Measurements from ENCODE around the gene ZNF236. TPM values are rescaled to one million over a fixed set of nuclear protein-coding genes. Genes with fewer than 3 reads are reported as not detected.
"Not testable (repeated sequence)": the region's sequence is repeated elsewhere in the genome, so short reads cannot be mapped to it uniquely, and the experiment has no call there.

ZNF236 gene
- total RNA-seq, 1 donor from 2014 or later, result 37.9 TPM

DNA sequence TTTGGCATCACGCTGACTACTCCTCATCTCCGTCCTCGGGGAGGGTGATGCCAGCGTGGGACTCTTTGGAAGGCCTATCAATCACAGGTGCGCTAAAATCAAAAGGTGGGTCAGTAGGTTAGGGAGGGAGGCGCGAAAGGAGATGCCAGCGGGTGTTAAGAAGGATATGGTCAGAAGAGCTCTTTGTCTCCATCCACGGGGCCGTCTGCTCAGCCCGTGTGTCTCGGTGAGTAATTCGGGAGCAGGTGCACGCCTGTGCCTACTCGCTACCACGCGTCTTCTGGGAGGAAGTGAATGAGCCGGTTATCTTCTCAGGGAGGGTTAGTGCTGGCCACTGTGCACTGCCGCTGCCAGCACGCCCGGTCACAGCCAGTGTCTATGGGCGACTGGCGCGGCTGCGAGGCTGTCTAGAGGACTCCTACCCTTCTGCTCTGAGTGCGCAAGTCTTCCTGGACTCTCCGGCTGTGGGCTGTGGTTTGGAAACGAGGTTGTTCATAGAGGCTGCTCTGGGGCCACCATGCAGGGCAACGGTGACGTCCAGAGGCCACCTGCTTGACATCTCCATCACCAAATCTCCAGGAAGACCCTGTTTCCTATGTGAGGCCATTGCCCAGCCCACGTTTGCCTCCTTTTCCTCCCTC, 156.9 kb downstream of the ZNF236 start:
- ATAC-seq, result peak; percentile 13
- intact Hi-C loops (cut with DNase I), result no loop called here
- DNase-seq (ENCODE audit: low spot score), result no peak

DNA sequence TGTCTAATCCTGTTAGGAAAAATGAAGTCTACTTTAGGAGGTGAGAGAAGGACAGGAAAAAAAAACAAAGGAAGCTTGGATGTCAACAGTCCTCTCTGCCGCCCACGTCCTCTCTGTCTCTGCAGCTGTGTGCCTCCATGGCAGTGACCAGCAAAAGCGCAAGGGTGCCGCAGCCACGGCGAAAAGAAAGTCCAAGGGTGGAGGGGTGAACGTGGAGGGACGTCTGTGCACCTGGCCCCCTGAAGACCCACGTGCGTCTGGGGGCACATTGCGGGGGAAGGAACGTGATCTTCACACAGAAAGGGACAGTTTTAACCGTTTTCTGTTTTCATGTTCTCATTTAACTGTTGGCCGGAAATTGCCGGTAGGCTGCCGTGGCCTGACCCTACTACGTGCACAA, 157.5 kb downstream of the ZNF236 start:
- intact Hi-C loops (cut with DNase I), result no loop called here
- DNase-seq (ENCODE audit: low spot score) (no peak), ATAC-seq (peak; percentile 8)

- ATAC-seq, result peak; percentile 11
- no peak for DNase-seq (ENCODE audit: low spot score)
- intact Hi-C loops (cut with DNase I), result no loop called here
Observed at GRCh38 chr18:76980663-76981395, 158.5 kb downstream of the ZNF236 start.

GRCh38 chr18:76981396-76981968, 159.1 kb downstream of the ZNF236 start:
- DNase-seq (ENCODE audit: low spot score) (no peak), ATAC-seq (no peak)
- intact Hi-C loops (cut with DNase I), result no loop called here

- DNase-seq (ENCODE audit: low spot score) (no peak), ATAC-seq (no peak)
- intact Hi-C loops (cut with DNase I), result no loop called here
Observed at GRCh38 chr18:76982038-76982437, 159.7 kb downstream of the ZNF236 start.

DNA sequence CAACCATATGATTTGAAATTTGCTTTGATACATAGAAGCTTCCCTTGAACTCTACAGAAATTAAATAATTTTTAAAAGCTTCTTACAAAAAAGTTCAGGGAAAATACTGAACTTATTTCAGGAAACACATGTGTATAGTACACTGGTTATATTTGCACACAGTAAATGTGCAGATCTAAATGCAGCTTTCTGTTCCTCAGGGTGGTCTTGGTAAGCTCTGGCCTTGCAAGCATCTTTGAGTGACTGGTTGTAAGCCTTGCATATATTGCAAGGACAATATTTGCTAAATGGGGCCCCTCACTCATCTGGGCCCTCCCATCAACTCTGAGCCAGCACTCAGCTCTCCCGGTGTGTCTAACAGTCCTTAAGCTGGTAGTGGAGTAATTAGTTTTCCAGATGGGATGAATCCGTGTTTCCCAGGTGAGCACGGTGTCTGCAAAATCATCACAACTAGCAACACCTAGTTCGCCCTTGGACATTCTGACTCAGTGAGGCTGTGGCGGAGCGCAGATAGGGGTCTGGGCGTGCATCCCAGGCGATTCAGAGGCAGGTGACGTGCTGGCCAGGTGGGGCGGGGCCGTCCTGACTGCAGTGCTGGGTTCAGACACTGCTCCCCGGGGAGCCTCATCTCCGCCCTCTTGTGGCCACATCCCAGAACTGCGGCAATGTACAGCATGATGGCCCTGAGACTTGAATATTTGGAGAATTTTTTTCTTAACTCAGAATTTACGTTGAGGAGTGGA, 160.7 kb downstream of the ZNF236 start:
- intact Hi-C loops (cut with DNase I), result no loop called here
- DNase-seq (ENCODE audit: low spot score) (peak; percentile 90), ATAC-seq (peak; percentile 69)

- ATAC-seq (peak; percentile 3), DNase-seq (ENCODE audit: low spot score) (peak; percentile 50)
- intact Hi-C loops (cut with DNase I), result no loop called here
Observed at GRCh38 chr18:76983613-76984051, 161.3 kb downstream of the ZNF236 start.

GRCh38 chr18:76984193-76985155, 162.1 kb downstream of the ZNF236 start:
- intact Hi-C loops (cut with DNase I), result no loop called here
- no peak for ATAC-seq
- peak; percentile 52 for DNase-seq (ENCODE audit: low spot score)

DNA sequence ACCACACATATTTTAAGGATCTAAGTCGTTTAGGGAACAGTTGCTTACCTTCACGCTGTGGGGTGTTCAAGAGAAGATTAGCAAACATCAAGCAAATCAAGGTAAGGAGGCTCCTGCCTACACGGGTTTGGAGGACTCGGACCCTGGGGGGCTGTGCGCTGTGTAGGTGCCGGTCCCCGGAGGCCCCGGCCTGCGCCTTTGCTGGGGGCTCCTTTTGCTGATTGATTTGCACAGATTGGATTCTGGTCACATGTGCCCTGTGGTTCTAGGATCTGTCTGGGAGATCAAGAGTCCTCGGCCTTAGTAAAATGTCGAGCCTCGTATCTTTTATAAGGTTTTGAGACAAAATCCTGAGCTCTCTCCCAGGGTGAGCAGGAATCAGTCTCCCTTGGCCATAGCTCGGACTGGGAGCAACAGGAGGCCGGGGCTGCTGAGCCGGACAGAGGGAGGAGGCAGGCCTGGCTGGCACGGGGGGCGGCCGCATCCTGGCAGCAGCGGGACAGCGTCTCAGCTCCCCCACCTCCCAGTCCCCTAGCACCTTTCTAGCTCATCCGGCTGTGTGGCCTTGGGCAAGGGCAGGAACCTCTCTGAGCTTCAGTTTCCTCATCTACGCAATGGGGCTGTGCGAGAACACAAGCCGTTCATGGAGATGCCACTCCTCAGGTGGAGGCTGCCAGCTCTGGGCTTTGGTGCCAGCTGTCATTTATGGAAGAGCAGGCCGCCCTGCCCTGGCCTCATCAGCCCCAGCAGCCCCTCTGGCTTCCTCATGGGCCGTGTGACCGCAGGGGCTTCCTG, 163.0 kb downstream of the ZNF236 start:
- ATAC-seq (no peak), DNase-seq (ENCODE audit: low spot score) (no peak)
- intact Hi-C loops (cut with DNase I), result no loop called here

GRCh38 chr18:76985951-76986236, 163.5 kb downstream of the ZNF236 start:
- intact Hi-C loops (cut with DNase I), result no loop called here
- ATAC-seq (no peak), DNase-seq (ENCODE audit: low spot score) (no peak)

GRCh38 chr18:76986406-76986805, 164.0 kb downstream of the ZNF236 start:
- intact Hi-C loops (cut with DNase I), result no loop called here
- no peak for ATAC-seq

DNA sequence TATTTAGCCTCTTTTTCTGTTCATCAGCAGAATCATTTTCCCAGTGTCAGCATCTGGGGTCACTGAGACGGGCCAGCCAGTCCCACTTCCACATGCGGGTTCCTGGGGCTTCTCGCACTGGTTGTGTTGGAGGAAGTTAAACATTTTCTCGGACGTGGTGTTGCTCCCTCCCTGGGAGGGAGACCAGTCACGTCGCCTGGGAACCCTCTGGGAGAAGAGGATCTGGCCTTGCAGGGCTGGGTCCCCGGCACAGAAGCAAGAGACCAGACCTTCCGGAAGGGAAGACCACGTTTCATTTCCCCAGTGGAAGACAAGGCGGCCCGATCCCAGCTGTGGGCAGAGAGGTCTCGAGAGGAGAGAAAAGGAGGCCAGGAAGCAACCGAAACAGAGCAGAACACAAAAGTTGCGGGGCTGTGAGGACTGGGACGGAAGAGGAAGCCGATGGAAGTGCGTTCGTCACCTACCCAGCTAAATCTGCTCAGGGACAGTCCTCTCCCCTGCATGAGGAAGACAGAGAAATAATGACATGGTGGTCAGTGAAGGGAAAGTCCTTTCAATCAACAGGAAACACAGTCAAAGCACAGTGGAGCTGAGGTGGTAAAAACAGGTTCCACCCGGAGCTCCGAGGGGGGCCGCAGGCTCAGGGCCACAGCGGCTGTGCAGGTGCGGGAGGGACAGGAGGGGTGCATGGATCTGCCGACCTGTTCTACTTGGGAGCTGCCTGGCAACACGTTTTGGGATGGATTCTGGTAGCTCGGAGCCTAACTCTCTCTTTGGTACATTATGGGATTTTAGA, 165.9 kb downstream of the ZNF236 start:
- DNase-seq (ENCODE audit: low spot score) (no peak), ATAC-seq (peak; percentile 64)
- intact Hi-C loops (cut with DNase I), result no loop called here

More at GRCh38 chr18:76986406-76986805, 164.0 kb downstream of the ZNF236 start:
- no peak for DNase-seq (ENCODE audit: low spot score)

DNA sequence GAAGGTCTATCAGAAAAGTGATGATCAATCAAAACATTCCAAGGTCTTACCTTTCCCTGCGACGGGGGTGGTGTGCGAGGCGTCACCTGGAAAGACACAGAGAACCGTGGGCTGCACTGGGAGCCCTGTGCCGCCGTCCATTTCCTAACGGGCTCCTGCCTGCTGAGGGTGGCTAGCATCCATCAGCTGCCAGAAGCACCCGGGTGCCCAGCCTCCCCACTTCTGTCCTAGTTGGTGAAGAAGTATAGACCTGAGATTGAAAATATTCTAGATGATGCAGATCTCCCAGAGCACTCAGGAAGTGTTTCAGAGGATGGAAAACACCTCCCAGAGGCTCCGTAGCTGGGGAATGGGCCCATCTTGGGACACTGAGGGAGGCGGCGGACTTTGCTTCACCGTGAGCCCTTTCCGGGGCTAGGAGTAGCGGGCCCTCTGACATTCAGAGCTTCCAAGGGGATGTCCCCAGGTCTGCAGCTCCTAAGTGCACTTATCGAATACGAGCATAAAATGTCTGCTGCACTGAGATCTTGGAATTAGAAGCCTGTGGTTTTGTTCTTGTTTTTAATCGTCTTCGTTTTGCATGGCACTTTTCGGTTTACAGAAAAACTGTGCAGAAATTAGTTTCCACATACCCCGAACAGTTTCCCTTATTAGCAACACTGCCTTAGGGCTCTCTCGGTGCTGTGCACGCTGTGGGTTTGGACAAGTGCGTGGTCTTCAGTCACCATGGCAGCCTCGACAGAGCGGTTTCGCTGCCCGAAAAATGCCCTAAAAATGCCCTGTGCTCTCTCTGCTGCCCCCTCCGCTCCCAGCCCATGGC, 166.7 kb downstream of the ZNF236 start:
- intact Hi-C loops (cut with DNase I), result no loop called here
- no peak for ATAC-seq

GRCh38 chr18:76989647-76990190, 167.4 kb downstream of the ZNF236 start:
- intact Hi-C loops (cut with DNase I), result no loop called here
- DNase-seq (ENCODE audit: low spot score), result no peak

More for the DNA sequence above, 166.7 kb downstream of the ZNF236 start:
- no peak for DNase-seq (ENCODE audit: low spot score)

DNA sequence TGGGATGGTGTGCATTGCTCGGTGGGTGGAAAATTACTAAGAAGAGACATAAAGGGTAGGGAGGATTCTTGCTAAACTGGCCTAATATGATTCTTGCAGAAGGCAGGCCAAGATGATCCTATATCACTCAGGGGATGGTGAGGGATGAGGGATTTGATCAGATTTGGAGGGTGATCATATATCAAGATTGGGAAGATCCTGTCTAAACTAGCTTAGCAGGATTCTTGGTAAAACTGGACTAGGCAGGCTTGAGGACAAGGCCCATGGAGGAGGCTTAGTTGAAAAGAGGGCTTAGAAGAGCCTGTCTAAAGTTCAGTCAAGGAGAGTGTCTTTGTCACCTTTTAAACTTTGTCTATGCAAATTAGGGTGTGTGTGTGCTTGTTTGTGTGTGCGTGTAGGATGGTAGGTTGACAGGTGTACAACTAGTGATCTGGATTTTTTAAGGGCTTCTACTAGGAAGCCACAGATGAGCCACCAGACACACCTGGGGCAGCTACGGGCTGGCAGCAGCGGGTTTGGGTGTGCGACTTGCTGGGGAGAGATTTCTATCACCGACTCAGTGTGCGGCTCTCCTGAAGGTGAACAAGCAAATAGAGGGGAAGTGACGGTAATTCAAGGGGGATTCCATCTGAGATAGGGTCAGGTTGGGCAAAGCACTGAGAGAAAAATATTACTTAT, 168.1 kb downstream of the ZNF236 start:
- ATAC-seq; intact Hi-C loops (cut with DNase I); DNase-seq (ENCODE audit: low spot score): not testable (repeated sequence)

More at GRCh38 chr18:76989647-76990190, 167.4 kb downstream of the ZNF236 start:
- ATAC-seq, result no peak

Data from sciatic nerve (tissue), 2 donors.